ENCODE results near the gene ADAM22.

DNA sequence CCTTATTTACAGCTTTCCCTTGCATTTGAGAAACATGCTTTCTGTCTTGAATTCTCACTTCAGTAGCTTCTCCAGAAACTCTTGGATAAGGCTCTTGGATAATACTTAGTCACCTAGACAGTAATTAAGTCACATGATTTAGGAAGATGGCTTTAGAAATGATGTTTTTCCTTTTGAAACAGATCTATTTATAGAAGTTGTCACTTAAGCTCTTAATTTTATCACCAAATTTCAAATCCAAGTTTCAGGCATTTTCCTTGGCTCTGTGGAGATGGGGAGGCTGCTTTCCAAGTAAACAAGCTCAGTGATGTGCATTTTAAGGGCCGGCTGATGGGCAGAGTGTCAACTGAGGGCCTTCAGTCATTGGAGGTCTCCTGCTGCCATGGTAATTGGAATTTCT, 155.5 kb downstream of the ADAM22 start:
- TF ChIP-seq, protein P1, sequence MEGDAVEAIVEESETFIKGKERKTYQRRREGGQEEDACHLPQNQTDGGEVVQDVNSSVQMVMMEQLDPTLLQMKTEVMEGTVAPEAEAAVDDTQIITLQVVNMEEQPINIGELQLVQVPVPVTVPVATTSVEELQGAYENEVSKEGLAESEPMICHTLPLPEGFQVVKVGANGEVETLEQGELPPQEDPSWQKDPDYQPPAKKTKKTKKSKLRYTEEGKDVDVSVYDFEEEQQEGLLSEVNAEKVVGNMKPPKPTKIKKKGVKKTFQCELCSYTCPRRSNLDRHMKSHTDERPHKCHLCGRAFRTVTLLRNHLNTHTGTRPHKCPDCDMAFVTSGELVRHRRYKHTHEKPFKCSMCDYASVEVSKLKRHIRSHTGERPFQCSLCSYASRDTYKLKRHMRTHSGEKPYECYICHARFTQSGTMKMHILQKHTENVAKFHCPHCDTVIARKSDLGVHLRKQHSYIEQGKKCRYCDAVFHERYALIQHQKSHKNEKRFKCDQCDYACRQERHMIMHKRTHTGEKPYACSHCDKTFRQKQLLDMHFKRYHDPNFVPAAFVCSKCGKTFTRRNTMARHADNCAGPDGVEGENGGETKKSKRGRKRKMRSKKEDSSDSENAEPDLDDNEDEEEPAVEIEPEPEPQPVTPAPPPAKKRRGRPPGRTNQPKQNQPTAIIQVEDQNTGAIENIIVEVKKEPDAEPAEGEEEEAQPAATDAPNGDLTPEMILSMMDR (IDR thresholded peaks at IDR 0.05; ENCODE audit: poor library complexity): no peak
- TF ChIP-seq EZH2phosphoT487 (IDR thresholded peaks at IDR 0.05; ENCODE audit: low read depth, severe bottlenecking, unreplicated experiment): no peak

All from hepatocyte (in vitro differentiated cells).